Hepatocyte (in vitro differentiated cells): Measurements from ENCODE around the gene CREB1.

Experiments
- EZH2 ChIP-seq: fragments of 200-600 bp; sonication (generic); IDR thresholded peaks from 2 replicates; pipeline ENCODE4 v1.6.1; 2016; ENCODE audit warnings: antibody characterized with exemption, mild to moderate bottlenecking, borderline replicate concordance
- TF ChIP-seq, protein P1 (sequence below): fragments of 200-600 bp; sonication (generic); IDR thresholded peaks from 2 replicates; pipeline ENCODE4 v1.5.1; 2016; ENCODE audit warnings: antibody characterized with exemption, mild to moderate bottlenecking; ENCODE audit not compliant: poor library complexity

DNA sequence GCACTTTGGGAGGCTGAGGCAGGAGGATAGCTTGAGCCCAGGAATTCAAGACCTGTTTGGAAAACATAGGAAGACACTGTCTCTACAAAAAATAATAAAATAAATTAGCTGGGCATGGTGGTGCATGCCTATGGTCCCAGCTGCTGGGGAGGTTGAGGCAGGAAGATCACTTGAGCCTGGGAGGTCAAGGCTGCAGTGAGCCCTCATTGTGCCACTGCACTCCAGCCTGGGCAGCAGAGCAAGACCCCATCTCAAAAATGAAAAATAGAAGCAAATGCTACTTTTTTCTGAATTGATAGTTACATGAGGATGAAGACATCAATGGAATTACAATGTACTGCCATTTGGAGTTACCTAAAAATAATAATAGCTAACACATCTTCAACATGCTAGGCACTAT is 63.5 kb downstream of the CREB1 start:
- TF ChIP-seq, protein P1, sequence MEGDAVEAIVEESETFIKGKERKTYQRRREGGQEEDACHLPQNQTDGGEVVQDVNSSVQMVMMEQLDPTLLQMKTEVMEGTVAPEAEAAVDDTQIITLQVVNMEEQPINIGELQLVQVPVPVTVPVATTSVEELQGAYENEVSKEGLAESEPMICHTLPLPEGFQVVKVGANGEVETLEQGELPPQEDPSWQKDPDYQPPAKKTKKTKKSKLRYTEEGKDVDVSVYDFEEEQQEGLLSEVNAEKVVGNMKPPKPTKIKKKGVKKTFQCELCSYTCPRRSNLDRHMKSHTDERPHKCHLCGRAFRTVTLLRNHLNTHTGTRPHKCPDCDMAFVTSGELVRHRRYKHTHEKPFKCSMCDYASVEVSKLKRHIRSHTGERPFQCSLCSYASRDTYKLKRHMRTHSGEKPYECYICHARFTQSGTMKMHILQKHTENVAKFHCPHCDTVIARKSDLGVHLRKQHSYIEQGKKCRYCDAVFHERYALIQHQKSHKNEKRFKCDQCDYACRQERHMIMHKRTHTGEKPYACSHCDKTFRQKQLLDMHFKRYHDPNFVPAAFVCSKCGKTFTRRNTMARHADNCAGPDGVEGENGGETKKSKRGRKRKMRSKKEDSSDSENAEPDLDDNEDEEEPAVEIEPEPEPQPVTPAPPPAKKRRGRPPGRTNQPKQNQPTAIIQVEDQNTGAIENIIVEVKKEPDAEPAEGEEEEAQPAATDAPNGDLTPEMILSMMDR = no peak
- no peak for TF ChIP-seq EZH2
